ENCODE results near the gene CSDE1.

DNA sequence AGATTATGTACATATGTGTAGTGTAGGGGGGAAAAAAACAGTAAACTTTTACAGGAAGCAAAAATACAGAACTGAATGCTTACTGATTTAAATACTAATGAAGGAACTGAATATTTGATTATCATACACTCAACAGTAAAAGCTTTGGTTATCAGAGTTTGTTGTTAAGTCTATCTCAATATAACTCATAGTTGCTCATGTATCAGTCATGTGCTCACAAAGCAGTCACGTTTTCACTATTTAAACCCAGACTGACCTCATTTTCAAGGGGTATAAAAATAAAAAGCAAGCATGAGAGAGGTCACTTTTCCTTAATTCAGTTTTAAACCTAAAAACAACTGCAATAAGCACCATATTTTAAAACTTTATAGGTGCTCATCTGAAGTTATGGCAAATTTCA lies 34.3 kb downstream of the CSDE1 start:
- no peak for TF ChIP-seq POLR2A (IDR thresholded peaks at IDR 0.05; ENCODE audit: low read depth, low read length)
- no peak for TF ChIP-seq CTCF (IDR thresholded peaks at IDR 0.05; ENCODE audit: extremely low read depth in 1 of 2, insufficient read depth in 1 of 2, low read depth in 1 of 2, low read length in 2 of 2)
- no peak for TF ChIP-seq POLR2AphosphoS5 (IDR thresholded peaks at IDR 0.05; ENCODE audit: insufficient read depth, low read depth, low read length)
- TF ChIP-seq EZH2 (IDR thresholded peaks at IDR 0.05; ENCODE audit: borderline replicate concordance, low read depth, low read length, severe bottlenecking) = no peak
- TF ChIP-seq, protein P1, sequence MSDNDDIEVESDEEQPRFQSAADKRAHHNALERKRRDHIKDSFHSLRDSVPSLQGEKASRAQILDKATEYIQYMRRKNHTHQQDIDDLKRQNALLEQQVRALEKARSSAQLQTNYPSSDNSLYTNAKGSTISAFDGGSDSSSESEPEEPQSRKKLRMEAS (IDR thresholded peaks at IDR 0.05; ENCODE audit: insufficient read depth, insufficient read length) = no peak
- no peak for TF ChIP-seq MYC (IDR thresholded peaks at IDR 0.05; ENCODE audit: low read depth, low read length)

Data from endothelial cell of umbilical vein (primary cell).